Suprapubic skin (tissue), 4 donors: ENCODE data around the gene SFXN5.

ENCODE experiments used
- EP300 ChIP-seq: sonication (generic); formaldehyde crosslinking; IDR thresholded peaks from one replicate; pipeline ENCODE4 v1.6.1; 2017; ENCODE audit warnings: antibody characterized with exemption
- POLR2A ChIP-seq, 2 donors: fragments of 450-650 bp; IDR thresholded peaks; one replicate each; pipeline ENCODE4 v1.6.1; 2017; ENCODE audit warnings: antibody characterized with exemption in 2 of 2, mild to moderate bottlenecking in 2 of 2, moderate library complexity in 2 of 2
- POLR2AphosphoS5 ChIP-seq, 3 donors: sonication (generic); formaldehyde crosslinking; IDR thresholded peaks; one replicate each; pipeline ENCODE4 v1.6.1; 2017; ENCODE audit warnings: antibody characterized with exemption in 3 of 3
- TF ChIP-seq, protein P1 (sequence below), 2 donors: fragments of 200-600 bp in 1 of 2; fragments of 450-650 bp in 1 of 2; sonication (generic) in 1 of 2; IDR thresholded peaks; one replicate each; pipeline ENCODE4 v1.5.1; 2016 to 2019; ENCODE audit warnings: antibody characterized with exemption in 2 of 2, mild to moderate bottlenecking in 1 of 2, moderate library complexity in 1 of 2

DNA sequence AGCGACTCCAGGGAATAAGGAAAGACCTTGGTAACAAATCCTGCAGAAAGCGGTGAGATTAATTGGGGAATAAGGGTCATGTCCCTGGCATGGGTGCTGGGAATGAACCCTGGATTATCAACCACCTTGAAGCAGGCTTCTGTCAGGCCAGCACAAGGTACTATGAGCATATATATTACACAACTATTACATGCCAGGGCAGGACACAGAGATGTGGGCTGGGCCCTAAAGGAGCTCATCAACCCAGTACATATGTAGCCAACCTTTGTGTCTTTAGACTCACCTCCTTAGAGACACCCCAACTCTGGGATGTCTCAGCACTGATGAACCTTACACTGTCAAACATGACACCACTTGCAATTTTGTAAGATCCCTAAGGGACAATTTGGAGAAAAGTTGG is 3.4 kb downstream of the SFXN5 start:
- TF ChIP-seq, protein P1, sequence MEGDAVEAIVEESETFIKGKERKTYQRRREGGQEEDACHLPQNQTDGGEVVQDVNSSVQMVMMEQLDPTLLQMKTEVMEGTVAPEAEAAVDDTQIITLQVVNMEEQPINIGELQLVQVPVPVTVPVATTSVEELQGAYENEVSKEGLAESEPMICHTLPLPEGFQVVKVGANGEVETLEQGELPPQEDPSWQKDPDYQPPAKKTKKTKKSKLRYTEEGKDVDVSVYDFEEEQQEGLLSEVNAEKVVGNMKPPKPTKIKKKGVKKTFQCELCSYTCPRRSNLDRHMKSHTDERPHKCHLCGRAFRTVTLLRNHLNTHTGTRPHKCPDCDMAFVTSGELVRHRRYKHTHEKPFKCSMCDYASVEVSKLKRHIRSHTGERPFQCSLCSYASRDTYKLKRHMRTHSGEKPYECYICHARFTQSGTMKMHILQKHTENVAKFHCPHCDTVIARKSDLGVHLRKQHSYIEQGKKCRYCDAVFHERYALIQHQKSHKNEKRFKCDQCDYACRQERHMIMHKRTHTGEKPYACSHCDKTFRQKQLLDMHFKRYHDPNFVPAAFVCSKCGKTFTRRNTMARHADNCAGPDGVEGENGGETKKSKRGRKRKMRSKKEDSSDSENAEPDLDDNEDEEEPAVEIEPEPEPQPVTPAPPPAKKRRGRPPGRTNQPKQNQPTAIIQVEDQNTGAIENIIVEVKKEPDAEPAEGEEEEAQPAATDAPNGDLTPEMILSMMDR (IDR thresholded peaks at IDR 0.05) = no peak
- TF ChIP-seq POLR2AphosphoS5 (IDR thresholded peaks at IDR 0.05) (no peak), EP300 (no peak), POLR2A (IDR thresholded peaks at IDR 0.05) (no peak)
